HepG2 (cell line): ENCODE measurements around the gene TLDC2. TPM values are rescaled to one million over a fixed set of nuclear protein-coding genes. Genes with fewer than 3 reads are reported as not detected.
A peak's percentile ranks its signal among the peaks of the same experiment; 100 is the strongest.

Experiments
- DNMT1 ChIP-seq: sonication (generic); formaldehyde crosslinking; IDR thresholded peaks from 2 replicates; pipeline ENCODE4 v1.5.1; 2020; ENCODE audit warnings: mild to moderate bottlenecking, missing genetic modification reagents
- FLYWCH1 ChIP-seq: sonication (generic); formaldehyde crosslinking; IDR thresholded peaks from 2 replicates; pipeline ENCODE4 v1.8.1; 2023; ENCODE audit warnings: mild to moderate bottlenecking, missing genetic modification reagents
- HNRNPH1 ChIP-seq: fragments of 200-400 bp; formaldehyde crosslinking; optimal IDR thresholded peaks from 2 replicates; pipeline ENCODE3; 2017; ENCODE audit warnings: mild to moderate bottlenecking, low read depth, low read length
- MBD4 ChIP-seq: IDR thresholded peaks from 2 replicates; pipeline ENCODE4 v1.6.1; 2012; ENCODE audit warnings: low read length, inconsistent platforms, borderline replicate concordance
- MED8 ChIP-seq: sonication (generic); formaldehyde crosslinking; IDR thresholded peaks from 2 replicates; pipeline ENCODE4 v1.8.1; 2023; ENCODE audit warnings: mild to moderate bottlenecking, missing genetic modification reagents; ENCODE audit not compliant: insufficient replicate concordance
- NFKBIZ ChIP-seq: IDR thresholded peaks from 2 replicates; pipeline ENCODE4 v1.6.1; 2018; ENCODE audit warnings: missing genetic modification reagents, missing compliant biosample characterization
- NR2F1 ChIP-seq, 2 experiments: fragments of 450-650 bp in 1 of 2; formaldehyde crosslinking in 1 of 2; IDR thresholded peaks; 2 replicates each; pipeline versions ENCODE4 v1.5.0 to v1.6.1; 2016 to 2020; ENCODE audit warnings: mild to moderate bottlenecking in 1 of 2, missing compliant biosample characterization in 1 of 2, missing genetic modification reagents in 1 of 2, moderate library complexity in 1 of 2
- RARA ChIP-seq: IDR thresholded peaks from 2 replicates; pipeline ENCODE4 v1.6.1; 2016; ENCODE audit warnings: missing genetic modification reagents, missing compliant biosample characterization
- RBM39 ChIP-seq: fragments of 200-400 bp; formaldehyde crosslinking; IDR thresholded peaks from one replicate; pipeline ENCODE4 v1.6.1; 2018; ENCODE audit warnings: antibody characterized with exemption, mild to moderate bottlenecking, low read depth, low read length; ENCODE audit not compliant: poor library complexity, severe bottlenecking
- SALL1 ChIP-seq: sonication (generic); formaldehyde crosslinking; IDR thresholded peaks from 2 replicates; pipeline ENCODE4 v1.8.0; 2022; ENCODE audit warnings: mild to moderate bottlenecking, missing genetic modification reagents
- SIX1 ChIP-seq: sonication (generic); formaldehyde crosslinking; IDR thresholded peaks from 2 replicates; pipeline ENCODE4 v1.4.0; 2020; ENCODE audit warnings: missing genetic modification reagents, borderline replicate concordance
- SKIL ChIP-seq: sonication (generic); formaldehyde crosslinking; IDR thresholded peaks from 2 replicates; pipeline ENCODE4 v1.8.0; 2022; ENCODE audit warnings: missing genetic modification reagents, mild to moderate bottlenecking, moderate library complexity, borderline replicate concordance
- SP1 ChIP-seq, 2 experiments: fragments of 450-650 bp in 1 of 2; sonication (generic) in 1 of 2; formaldehyde crosslinking in 1 of 2; IDR thresholded peaks; 2 replicates each; pipeline versions ENCODE4 v1.4.0 to v1.6.1; 2016 to 2020; ENCODE audit warnings: missing genetic modification reagents in 1 of 2
- XBP1 ChIP-seq: sonication (generic); formaldehyde crosslinking; IDR thresholded peaks from 2 replicates; pipeline ENCODE4 v1.5.0; 2020; ENCODE audit warnings: missing genetic modification reagents
- ZIK1 ChIP-seq: sonication (generic); formaldehyde crosslinking; IDR thresholded peaks from 2 replicates; pipeline ENCODE4 v1.5.0; 2020; ENCODE audit warnings: mild to moderate bottlenecking, low read depth, missing genetic modification reagents, borderline replicate concordance
- ZNF124 ChIP-seq: sonication (generic); formaldehyde crosslinking; IDR thresholded peaks from 2 replicates; pipeline ENCODE4 v1.4.0; 2020; ENCODE audit warnings: missing genetic modification reagents
- ZNF205 ChIP-seq: IDR thresholded peaks from 2 replicates; pipeline ENCODE4 v1.6.1; 2018; ENCODE audit warnings: missing biosample characterization, missing genetic modification reagents
- ZNF230 ChIP-seq: sonication (generic); formaldehyde crosslinking; IDR thresholded peaks from 2 replicates; pipeline ENCODE4 v1.4.0; 2020; ENCODE audit warnings: mild to moderate bottlenecking, missing genetic modification reagents
- ZNF362 ChIP-seq: sonication (generic); formaldehyde crosslinking; IDR thresholded peaks from 2 replicates; pipeline ENCODE4 v1.4.0; 2020; ENCODE audit warnings: missing genetic modification reagents, mild to moderate bottlenecking, borderline replicate concordance
- ZNF512 ChIP-seq: sonication (generic); formaldehyde crosslinking; IDR thresholded peaks from 2 replicates; pipeline ENCODE4 v1.4.0; 2020; ENCODE audit warnings: mild to moderate bottlenecking, missing genetic modification reagents
- ZNF549 ChIP-seq: sonication (generic); formaldehyde crosslinking; IDR thresholded peaks from 2 replicates; pipeline ENCODE4 v1.5.0; 2020; ENCODE audit warnings: missing genetic modification reagents
- ZNF605 ChIP-seq: sonication (generic); formaldehyde crosslinking; IDR thresholded peaks from 2 replicates; pipeline ENCODE4 v1.8.0; 2022; ENCODE audit warnings: mild to moderate bottlenecking, missing genetic modification reagents
- ZSCAN9 ChIP-seq: IDR thresholded peaks from 2 replicates; pipeline ENCODE4 v1.6.1; 2016; ENCODE audit warnings: borderline replicate concordance
- polyA plus RNA-seq, 8 experiments: library from polyadenylated mRNA; depleted of rRNA in 3 of 8; stranded (reverse) in 7 of 8; unstranded in 1 of 8; fragments of >200 nt; fragmentation: Illumina TruSeq in 4 of 8; extraction: Trizol in 4 of 8; gene quantifications; 2 replicates each; pipeline versions ENCODE4 v1.2.1 to v1.2.3, GENCODE V29; 2011 to 2016; ENCODE audit warnings: low read depth in 4 of 8, missing spikeins in 1 of 8, mixed read lengths in 1 of 8; ENCODE audit not compliant: insufficient read depth in 1 of 8
- total RNA-seq, 5 experiments: library from RNA; depleted of rRNA; stranded (reverse); fragments of >200 nt; fragmentation: Illumina TruSeq; extraction: Trizol; gene quantifications; 2 replicates each; pipeline ENCODE4 v1.2.3, GENCODE V29; 2016; ENCODE audit warnings: low read depth in 1 of 5
- TF ChIP-seq, protein P1 (sequence below): fragments of 450-650 bp; IDR thresholded peaks from 2 replicates; pipeline ENCODE4 v1.6.1; 2017

Gene TLDC2
- total and polyA plus RNA-seq, 2 of the 13 experiments (the other 11 are each of a cell fraction or from before 2014, with no cell fraction given), result 1.5 to 1.6 TPM

- TF ChIP-seq RBM39 (peak; percentile 68), DNMT1 (peak; percentile 96), SKIL (CRISPR knock-in tag) (no peak), ZNF605 (peak; percentile 68), HNRNPH1 (no peak), SIX1 (CRISPR knock-in tag) (peak; percentile 94), XBP1 (CRISPR knock-in tag) (no peak), ZNF230 (CRISPR knock-in tag) (no peak), SALL1 (CRISPR knock-in tag) (peak; percentile 49; the same call in 1 of the 2 replicates), ZNF124 (CRISPR knock-in tag) (peak; percentile 90), NR2F1 (CRISPR knock-in tag; IDR thresholded peaks at IDR 0.05) (no peak), ZNF512 (CRISPR knock-in tag) (0 out of 2 replicates have a peak, but pooled peaks have one; percentile 19), ZNF205 (CRISPR knock-in tag) (no peak), MED8 (CRISPR knock-in tag) (peak; percentile 48), ZNF549 (CRISPR knock-in tag) (no peak), SP1 (IDR thresholded peaks at IDR 0.05) (no peak), SP1 (CRISPR knock-in tag; IDR thresholded peaks at IDR 0.05) (peak; percentile 57), NFKBIZ (CRISPR knock-in tag) (peak; percentile 61; the same call in 1 of the 2 replicates), ZNF362 (CRISPR knock-in tag) (peak; percentile 8; the same call in 1 of the 2 replicates), FLYWCH1 (no peak), ZIK1 (CRISPR knock-in tag) (peak; percentile 78; the same call in 1 of the 2 replicates), RARA (CRISPR knock-in tag) (no peak), ZSCAN9 (CRISPR knock-in tag) (peak; percentile 67; the same call in 1 of the 2 replicates), MBD4 (no peak)
- TF ChIP-seq, protein P1, sequence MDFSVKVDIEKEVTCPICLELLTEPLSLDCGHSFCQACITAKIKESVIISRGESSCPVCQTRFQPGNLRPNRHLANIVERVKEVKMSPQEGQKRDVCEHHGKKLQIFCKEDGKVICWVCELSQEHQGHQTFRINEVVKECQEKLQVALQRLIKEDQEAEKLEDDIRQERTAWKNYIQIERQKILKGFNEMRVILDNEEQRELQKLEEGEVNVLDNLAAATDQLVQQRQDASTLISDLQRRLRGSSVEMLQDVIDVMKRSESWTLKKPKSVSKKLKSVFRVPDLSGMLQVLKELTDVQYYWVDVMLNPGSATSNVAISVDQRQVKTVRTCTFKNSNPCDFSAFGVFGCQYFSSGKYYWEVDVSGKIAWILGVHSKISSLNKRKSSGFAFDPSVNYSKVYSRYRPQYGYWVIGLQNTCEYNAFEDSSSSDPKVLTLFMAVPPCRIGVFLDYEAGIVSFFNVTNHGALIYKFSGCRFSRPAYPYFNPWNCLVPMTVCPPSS, result no peak
Observed at GRCh38 chr20:36886859-36887751, 11.2 kb downstream of the TLDC2 start (continued).
